BJ (cell line): Measurements from ENCODE around the gene ALKBH3. TPM values are rescaled to one million over a fixed set of nuclear protein-coding genes. Genes with fewer than 3 reads are reported as not detected.

ENCODE experiments used
- CTCF ChIA-PET: fragments of 350-600 bp; formaldehyde crosslinking; extraction: SDS; loops from one replicate; lab custom pipeline; 2021; ENCODE audit warnings: antibody characterized with exemption, inconsistent platforms; lab: Yijun Ruan, JAX
- POLR2A ChIA-PET: fragments of 300-600 bp; sonication (Branson Sonifier 250); formaldehyde crosslinking; extraction: SDS; loops from one replicate; lab custom pipeline; 2021; ENCODE audit warnings: antibody characterized with exemption; lab: Charles Lee
- DNase-seq: peaks from one replicate; pipeline ENCODE4 v3.0.0-alpha.2; 2011; ENCODE audit warnings: low read depth
- H3K27me3 ChIP-seq: 2 replicates; pipeline ENCODE4 v1.6.0; 2011; ENCODE audit warnings: low read length; ENCODE audit not compliant: control insufficient read depth, insufficient read depth
- H3K36me3 ChIP-seq: 2 replicates; pipeline ENCODE4 v1.5.1; 2011; ENCODE audit warnings: low read length; ENCODE audit not compliant: control insufficient read depth, insufficient read depth
- H3K4me3 ChIP-seq: 2 replicates; pipeline ENCODE4 v1.5.1; 2011; ENCODE audit warnings: low read depth, mild to moderate bottlenecking, control low read depth, low read length
- polyA plus RNA-seq: library from polyadenylated mRNA; depleted of rRNA; stranded (reverse); fragments of >200 nt; gene quantifications from 2 replicates; pipeline ENCODE4 v1.2.3, GENCODE V29; 2011
- TF ChIP-seq, protein P1 (sequence below): IDR thresholded peaks from 2 replicates; pipeline ENCODE4 v1.5.1; 2011; ENCODE audit warnings: low read depth, mild to moderate bottlenecking, control low read depth, inconsistent platforms, low read length, moderate library complexity; ENCODE audit not compliant: insufficient read depth

The ALKBH3 gene
- polyA plus RNA-seq, 1 experiment: 30.2 TPM

DNA sequence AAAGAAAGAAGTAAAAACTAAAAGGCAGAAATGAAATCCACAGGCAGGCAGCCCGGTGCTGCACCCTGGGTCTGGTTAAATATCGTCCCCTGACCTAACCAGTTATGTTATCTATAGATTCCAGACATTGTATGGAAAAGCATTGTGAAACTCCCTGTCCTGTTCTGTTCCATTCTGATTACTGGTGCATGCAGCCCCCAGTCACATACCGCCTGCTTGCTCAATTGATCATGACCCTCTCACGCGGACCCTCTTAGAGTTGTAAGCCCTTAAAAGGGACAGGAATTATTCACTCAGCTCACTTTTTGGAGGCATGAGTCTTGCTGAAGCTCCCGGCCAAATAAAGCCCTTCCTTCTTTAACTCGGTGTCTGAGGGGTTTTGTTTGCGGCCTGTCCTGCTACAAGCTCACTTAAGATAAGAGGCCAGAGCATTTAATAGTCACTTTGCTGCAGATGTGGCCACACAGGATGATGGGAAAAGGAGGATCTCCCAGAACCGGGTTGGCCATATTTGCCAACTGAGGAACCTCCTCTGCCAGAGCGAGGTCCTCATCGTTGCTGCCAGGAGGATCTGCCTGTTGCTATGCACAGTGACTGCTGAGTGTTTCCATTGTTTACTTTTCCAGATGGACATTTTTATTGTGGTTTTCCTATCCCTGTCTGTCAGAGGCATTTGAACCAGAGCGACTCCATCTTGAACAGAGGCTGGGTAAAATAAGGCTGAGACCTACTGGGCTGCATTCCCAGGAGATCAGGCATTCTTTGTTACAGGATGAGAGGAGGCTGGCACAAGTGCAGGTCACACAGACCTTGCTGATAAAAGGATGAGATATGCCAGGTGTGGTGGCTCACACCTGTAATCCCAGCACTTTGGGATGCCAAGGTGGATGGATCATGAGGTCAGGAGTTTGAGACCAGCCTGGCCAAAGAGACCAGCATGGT, 72.0 kb downstream of the ALKBH3 start:
- H3K4me3 ChIP-seq: no peak overlapping the region
- H3K36me3 ChIP-seq: no peaks in the 10 kb centered on the region
- no peak for DNase-seq
- H3K27me3 ChIP-seq: peaks cover 8% of the 10 kb centered on the region
- POLR2A ChIA-PET: no interaction called here
- TF ChIP-seq, protein P1, sequence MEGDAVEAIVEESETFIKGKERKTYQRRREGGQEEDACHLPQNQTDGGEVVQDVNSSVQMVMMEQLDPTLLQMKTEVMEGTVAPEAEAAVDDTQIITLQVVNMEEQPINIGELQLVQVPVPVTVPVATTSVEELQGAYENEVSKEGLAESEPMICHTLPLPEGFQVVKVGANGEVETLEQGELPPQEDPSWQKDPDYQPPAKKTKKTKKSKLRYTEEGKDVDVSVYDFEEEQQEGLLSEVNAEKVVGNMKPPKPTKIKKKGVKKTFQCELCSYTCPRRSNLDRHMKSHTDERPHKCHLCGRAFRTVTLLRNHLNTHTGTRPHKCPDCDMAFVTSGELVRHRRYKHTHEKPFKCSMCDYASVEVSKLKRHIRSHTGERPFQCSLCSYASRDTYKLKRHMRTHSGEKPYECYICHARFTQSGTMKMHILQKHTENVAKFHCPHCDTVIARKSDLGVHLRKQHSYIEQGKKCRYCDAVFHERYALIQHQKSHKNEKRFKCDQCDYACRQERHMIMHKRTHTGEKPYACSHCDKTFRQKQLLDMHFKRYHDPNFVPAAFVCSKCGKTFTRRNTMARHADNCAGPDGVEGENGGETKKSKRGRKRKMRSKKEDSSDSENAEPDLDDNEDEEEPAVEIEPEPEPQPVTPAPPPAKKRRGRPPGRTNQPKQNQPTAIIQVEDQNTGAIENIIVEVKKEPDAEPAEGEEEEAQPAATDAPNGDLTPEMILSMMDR: no peak
- CTCF ChIA-PET: no interaction called here

DNA sequence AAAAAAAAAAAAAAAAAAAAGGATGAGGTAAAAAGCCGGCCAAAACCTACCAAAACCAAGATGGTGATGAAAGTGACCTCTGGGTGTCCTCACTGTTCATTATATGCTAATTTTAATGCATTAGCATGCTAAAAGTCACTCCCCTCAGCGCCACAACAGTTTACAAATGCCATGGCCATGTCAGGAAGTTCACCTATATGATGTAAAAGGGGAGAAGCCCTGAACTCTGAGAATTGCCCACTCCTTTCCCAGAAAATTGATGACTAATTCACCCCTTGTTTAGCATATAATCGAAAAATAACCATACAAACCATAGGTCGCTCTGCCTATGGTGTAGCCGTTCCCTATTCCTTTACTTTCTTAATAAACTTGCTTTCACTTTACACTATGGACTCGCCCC, 72.9 kb downstream of the ALKBH3 start:
- POLR2A ChIA-PET: no interaction called here
- CTCF ChIA-PET: interaction anchor here (2.5 kb wide), 1 partner anchor 8 kb away, joined by 12 read pairs; no protein-coding TSS in a partner anchor

DNA sequence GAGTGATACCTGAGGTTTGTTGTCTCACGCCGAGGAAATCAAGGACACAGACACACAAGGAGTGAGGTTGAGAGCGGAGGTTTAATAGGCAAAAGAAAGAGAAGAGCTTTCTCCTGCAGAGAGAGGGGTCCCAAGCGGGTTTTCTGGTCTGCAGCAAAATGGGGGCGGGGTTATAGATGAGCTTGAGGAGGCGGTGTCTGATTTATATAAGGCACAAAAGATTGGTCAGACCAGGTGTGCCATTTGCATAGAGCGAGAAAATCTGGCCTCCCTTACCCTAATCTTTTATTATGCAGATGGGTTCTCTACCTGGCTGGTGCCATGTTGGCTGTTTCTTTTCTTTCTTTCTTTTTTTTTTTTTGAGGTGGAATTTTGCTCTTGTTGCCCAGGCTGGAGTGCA, 73.6 kb downstream of the ALKBH3 start:
- ChIA-PET POLR2A (no interaction called here), CTCF (interaction anchor here (0.8 to 2.5 kb wide), 2 partner anchors 9 to 65 kb away, joined by 3 to 12 read pairs; no protein-coding TSS in a partner anchor)
- Histone ChIP-seq H3K36me3 (no peaks in the 10 kb centered on the region), H3K4me3 (no peak overlapping the region), H3K27me3 (peaks cover 3% of the 10 kb centered on the region; the same call in 1 of the 2 replicates)
- TF ChIP-seq, protein P1: no peak
- no peak for DNase-seq

More for the DNA sequence above, 72.9 kb downstream of the ALKBH3 start:
- H3K4me3 ChIP-seq: no peak overlapping the region
- TF ChIP-seq, protein P1: no peak
- H3K36me3 ChIP-seq: no peaks in the 10 kb centered on the region
- peaks cover 3% of the 10 kb centered on the region; the same call in 1 of the 2 replicates for H3K27me3 ChIP-seq
- no peak for DNase-seq

DNA sequence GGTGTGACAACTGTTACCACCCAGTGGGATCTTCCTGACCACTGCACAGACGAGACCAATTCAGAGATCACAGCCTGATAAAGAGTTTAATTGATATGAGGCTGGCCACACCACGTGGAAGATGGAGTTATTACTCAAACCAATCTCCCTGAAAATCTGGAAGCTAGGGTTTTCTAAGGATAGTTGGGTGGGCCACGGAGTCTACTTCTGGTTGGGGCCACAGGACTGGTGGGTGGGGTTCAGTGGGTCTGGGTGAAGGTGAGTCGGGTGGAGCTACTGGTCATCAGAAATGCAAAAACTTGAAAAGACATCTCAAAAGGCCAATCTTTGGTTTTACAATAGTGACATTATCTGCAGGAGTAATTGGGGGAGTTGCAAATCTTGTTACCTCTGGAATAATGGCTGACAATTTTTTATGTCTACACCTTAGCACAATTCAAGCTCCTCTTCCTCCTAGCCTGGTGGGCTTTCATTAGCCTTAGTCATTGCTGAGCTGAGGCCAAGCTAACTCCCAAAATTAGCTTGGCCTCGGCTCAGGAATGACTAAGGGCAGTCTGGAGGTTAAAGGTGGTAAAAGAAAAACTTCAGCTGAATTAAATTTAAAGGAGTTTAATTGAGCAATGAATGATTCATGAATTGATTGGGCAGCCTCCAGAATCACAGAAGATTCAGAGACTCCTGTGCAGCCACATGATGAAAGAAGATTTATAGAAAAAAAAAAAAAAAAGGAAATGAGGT, 74.9 kb downstream of the ALKBH3 start:
- no peaks in the 10 kb centered on the region; the same call in 1 of the 2 replicates for H3K27me3 ChIP-seq
- CTCF ChIA-PET: interaction anchor here (1.2 to 2.5 kb wide), 4 partner anchors 8 to 82 kb away, joined by 3 to 12 read pairs (median 7); no protein-coding TSS in a partner anchor
- no peak overlapping the region for H3K4me3 ChIP-seq
- DNase-seq: no peak
- TF ChIP-seq, protein P1: no peak
- POLR2A ChIA-PET: no interaction called here
- no peaks in the 10 kb centered on the region for H3K36me3 ChIP-seq
